ENCODE results near the gene CHPF. TPM values are rescaled to one million over a fixed set of nuclear protein-coding genes. Genes with fewer than 3 reads are reported as not detected.

The CHPF gene
- total RNA-seq, 1 donor from 2014 or later: 151 TPM

DNA sequence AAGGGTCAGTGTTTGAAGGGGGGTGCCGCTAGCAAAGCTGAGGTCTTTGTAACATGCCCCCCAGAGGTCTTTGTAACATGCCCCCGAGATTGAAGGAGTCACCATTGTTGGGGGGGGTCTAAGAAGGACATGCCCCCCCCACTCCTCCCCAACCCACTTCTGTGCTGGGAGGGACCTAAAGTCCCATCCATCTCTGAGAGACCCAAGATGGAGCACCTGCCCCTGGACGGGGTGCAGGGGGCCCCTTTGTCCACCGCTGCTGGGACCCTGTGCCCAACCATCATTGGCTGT lies 35.2 kb downstream of the CHPF start:
- H3K4me1 Mint-ChIP-seq (ENCODE audit: low read depth, unreplicated experiment): peaks cover 11% of the 10 kb centered on the region
- Histone ChIP-seq H3K9ac (ENCODE audit: low read length) (no peak overlapping the region), H3K27ac (ENCODE audit: low read depth, low read length) (no peak overlapping the region), H3K36me3 (ENCODE audit: insufficient read depth, low read length) (peaks cover 5% of the 10 kb centered on the region), H3K79me2 (ENCODE audit: insufficient read depth, low read length) (no peaks in the 10 kb centered on the region), H3K27me3 (ENCODE audit: insufficient read depth, low read length) (peaks cover 18% of the 10 kb centered on the region), H3K9me3 (ENCODE audit: insufficient read depth, low read depth, low read length) (no peaks in the 10 kb centered on the region), H3K4me3 (ENCODE audit: insufficient read depth, low read depth, low read length) (no peak overlapping the region), H3K4me2 (ENCODE audit: low read length) (no peak overlapping the region), H3K4me1 (ENCODE audit: insufficient read depth, low read length) (peaks cover 20% of the 10 kb centered on the region), H4K20me1 (ENCODE audit: insufficient read depth, low read length) (peaks cover 8% of the 10 kb centered on the region), H2AFZ (ENCODE audit: low read depth, low read length) (no peak overlapping the region)
- peaks cover 11% of the 10 kb centered on the region for H3K27me3 Mint-ChIP-seq (ENCODE audit: low read depth, unreplicated experiment)
- no peak overlapping the region for H3K27ac Mint-ChIP-seq (ENCODE audit: unreplicated experiment)
- no peak for FAIRE-seq
- H3K9me3 Mint-ChIP-seq (ENCODE audit: unreplicated experiment): no peaks in the 10 kb centered on the region
- TF ChIP-seq EZH2 (IDR thresholded peaks at IDR 0.05; ENCODE audit: insufficient read depth, low read length): no peak
- TF ChIP-seq, protein P1, sequence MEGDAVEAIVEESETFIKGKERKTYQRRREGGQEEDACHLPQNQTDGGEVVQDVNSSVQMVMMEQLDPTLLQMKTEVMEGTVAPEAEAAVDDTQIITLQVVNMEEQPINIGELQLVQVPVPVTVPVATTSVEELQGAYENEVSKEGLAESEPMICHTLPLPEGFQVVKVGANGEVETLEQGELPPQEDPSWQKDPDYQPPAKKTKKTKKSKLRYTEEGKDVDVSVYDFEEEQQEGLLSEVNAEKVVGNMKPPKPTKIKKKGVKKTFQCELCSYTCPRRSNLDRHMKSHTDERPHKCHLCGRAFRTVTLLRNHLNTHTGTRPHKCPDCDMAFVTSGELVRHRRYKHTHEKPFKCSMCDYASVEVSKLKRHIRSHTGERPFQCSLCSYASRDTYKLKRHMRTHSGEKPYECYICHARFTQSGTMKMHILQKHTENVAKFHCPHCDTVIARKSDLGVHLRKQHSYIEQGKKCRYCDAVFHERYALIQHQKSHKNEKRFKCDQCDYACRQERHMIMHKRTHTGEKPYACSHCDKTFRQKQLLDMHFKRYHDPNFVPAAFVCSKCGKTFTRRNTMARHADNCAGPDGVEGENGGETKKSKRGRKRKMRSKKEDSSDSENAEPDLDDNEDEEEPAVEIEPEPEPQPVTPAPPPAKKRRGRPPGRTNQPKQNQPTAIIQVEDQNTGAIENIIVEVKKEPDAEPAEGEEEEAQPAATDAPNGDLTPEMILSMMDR (IDR thresholded peaks at IDR 0.05; ENCODE audit: insufficient read depth, low read depth, low read length): no peak
- no peak overlapping the region for H3K4me3 Mint-ChIP-seq (ENCODE audit: unreplicated experiment)
- peaks cover 12% of the 10 kb centered on the region for H3K36me3 Mint-ChIP-seq (ENCODE audit: low read depth, unreplicated experiment)
- no peak for DNase-seq (ENCODE audit: low read depth)

DNA sequence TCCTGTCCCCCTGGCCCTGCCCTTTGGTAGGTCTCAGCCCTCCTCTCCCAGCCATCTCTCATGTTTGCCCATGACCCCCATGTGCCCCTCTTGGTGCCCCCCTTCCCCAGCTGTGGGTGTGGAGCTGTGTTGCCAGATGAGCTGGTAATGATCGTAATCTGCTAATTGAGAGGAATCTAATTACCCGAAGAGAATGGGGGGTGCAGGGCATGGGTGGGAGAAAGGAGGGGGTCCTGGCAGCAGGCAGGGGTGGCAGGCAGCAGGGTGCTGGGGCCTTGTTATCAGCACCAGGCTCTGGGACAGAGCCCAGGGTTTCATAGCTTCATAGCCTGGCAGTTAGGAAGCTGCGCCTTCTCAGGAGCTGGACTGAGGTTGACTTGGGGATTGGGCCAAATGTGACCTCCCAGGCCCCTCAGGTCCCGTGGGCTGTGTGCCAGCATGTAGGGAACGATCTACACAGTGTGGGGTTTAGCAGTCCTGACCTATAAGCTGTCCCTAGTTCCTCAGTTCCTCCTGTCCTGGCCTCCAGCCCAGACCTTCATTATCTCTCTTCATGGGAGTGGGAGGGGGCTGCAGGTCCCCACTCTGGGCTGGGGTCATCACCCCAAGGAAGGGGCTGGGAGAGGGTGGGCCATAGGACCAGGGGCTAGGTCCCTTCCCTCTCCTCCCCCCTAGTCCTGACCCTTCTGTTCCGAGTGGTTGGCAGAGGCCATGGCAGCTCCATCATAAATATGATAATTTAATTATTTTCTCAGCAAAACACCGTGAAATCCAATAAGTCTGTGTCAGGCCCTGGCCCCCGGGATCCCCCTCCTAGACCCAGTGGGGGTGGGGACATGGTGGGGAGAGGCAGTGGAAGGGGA lies 35.8 kb downstream of the CHPF start:
- no peak overlapping the region for H3K4me2 ChIP-seq (ENCODE audit: low read length)
- no peak for DNase-seq (ENCODE audit: low read depth)
- H3K4me3 Mint-ChIP-seq (ENCODE audit: unreplicated experiment): no peak overlapping the region
- peaks cover 8% of the 10 kb centered on the region for H4K20me1 ChIP-seq (ENCODE audit: insufficient read depth, low read length)
- no peak for FAIRE-seq
- H3K36me3 Mint-ChIP-seq (ENCODE audit: low read depth, unreplicated experiment): peaks cover 12% of the 10 kb centered on the region
- H3K27me3 Mint-ChIP-seq (ENCODE audit: low read depth, unreplicated experiment): peaks cover 6% of the 10 kb centered on the region
- peaks cover 7% of the 10 kb centered on the region for H3K36me3 ChIP-seq (ENCODE audit: insufficient read depth, low read length)
- H3K27ac Mint-ChIP-seq (ENCODE audit: unreplicated experiment): peak overlapping the region; percentile 86
- H3K9ac ChIP-seq (ENCODE audit: low read length): no peak overlapping the region
- no peak for TF ChIP-seq EZH2 (IDR thresholded peaks at IDR 0.05; ENCODE audit: insufficient read depth, low read length)
- TF ChIP-seq, protein P1 (IDR thresholded peaks at IDR 0.05; ENCODE audit: insufficient read depth, low read depth, low read length): no peak
- H3K9me3 ChIP-seq (ENCODE audit: insufficient read depth, low read depth, low read length): no peaks in the 10 kb centered on the region
- no peak overlapping the region for H2AFZ ChIP-seq (ENCODE audit: low read depth, low read length)
- peaks cover 12% of the 10 kb centered on the region for H3K27me3 ChIP-seq (ENCODE audit: insufficient read depth, low read length)
- no peak overlapping the region for H3K27ac ChIP-seq (ENCODE audit: low read depth, low read length)
- H3K4me1 Mint-ChIP-seq (ENCODE audit: low read depth, unreplicated experiment): peaks cover 10% of the 10 kb centered on the region
- H3K4me3 ChIP-seq (ENCODE audit: insufficient read depth, low read depth, low read length): no peak overlapping the region
- H3K79me2 ChIP-seq (ENCODE audit: insufficient read depth, low read length): no peaks in the 10 kb centered on the region
- H3K9me3 Mint-ChIP-seq (ENCODE audit: unreplicated experiment): no peaks in the 10 kb centered on the region
- H3K4me1 ChIP-seq (ENCODE audit: insufficient read depth, low read length): peaks cover 20% of the 10 kb centered on the region

Data from astrocyte (in vitro differentiated cells and primary cell).